Neural progenitor cell (in vitro differentiated cells): Measurements from ENCODE around the gene STAM. TPM values are rescaled to one million over a fixed set of nuclear protein-coding genes. Genes with fewer than 3 reads are reported as not detected.
A peak's percentile ranks its signal among the peaks of the same experiment; 100 is the strongest.

Source experiments
- DNase-seq: peaks from one replicate; pipeline ENCODE4 v3.0.0-alpha.2; 2016; ENCODE audit warnings: low spot score
- H2AFZ ChIP-seq: fragments of 200-600 bp; sonication (generic); replicated peaks from 2 replicates; pipeline ENCODE4 v1.6.1; 2016; ENCODE audit warnings: antibody characterized with exemption
- H3F3A ChIP-seq: fragments of 200-600 bp; sonication (generic); 2 replicates; pipeline ENCODE4 v1.6.1; 2016; ENCODE audit warnings: antibody characterized with exemption, low read depth
- H3K27ac ChIP-seq: fragments of 200-600 bp; sonication (generic); 2 replicates; pipeline ENCODE4 v1.5.1; 2016; ENCODE audit warnings: mild to moderate bottlenecking
- H3K27me3 ChIP-seq: fragments of 200-600 bp; sonication (generic); 2 replicates; pipeline ENCODE4 v1.6.1; 2016; ENCODE audit warnings: mild to moderate bottlenecking, moderate library complexity
- H3K36me3 ChIP-seq: fragments of 200-600 bp; sonication (generic); 2 replicates; pipeline ENCODE4 v1.5.1; 2016
- H3K4me1 ChIP-seq: fragments of 200-600 bp; sonication (generic); 2 replicates; pipeline ENCODE4 v1.6.1; 2016; ENCODE audit warnings: mixed run types
- H3K4me2 ChIP-seq: fragments of 200-600 bp; sonication (generic); 2 replicates; pipeline ENCODE4 v1.6.1; 2016
- H3K4me3 ChIP-seq: fragments of 200-600 bp; sonication (generic); 2 replicates; pipeline ENCODE4 v1.5.1; 2016
- H3K79me2 ChIP-seq: fragments of 200-600 bp; sonication (generic); 2 replicates; pipeline ENCODE4 v1.6.1; 2016; ENCODE audit warnings: low read depth
- H3K9ac ChIP-seq: fragments of 200-600 bp; sonication (generic); 2 replicates; pipeline ENCODE4 v1.6.1; 2016
- H3K9me3 ChIP-seq: fragments of 200-600 bp; sonication (generic); 2 replicates; pipeline ENCODE4 v1.5.1; 2016; ENCODE audit warnings: low read depth
- H4K20me1 ChIP-seq: fragments of 200-600 bp; sonication (generic); 2 replicates; pipeline ENCODE4 v1.6.1; 2016; ENCODE audit warnings: low read depth
- H3K27ac Mint-ChIP-seq: 3 replicates; pipeline ENCODE4 v1.8.0; 2021; ENCODE audit warnings: mixed read lengths
- H3K27me3 Mint-ChIP-seq: 2 replicates; pipeline ENCODE4 v1.8.0; 2022; ENCODE audit warnings: low read depth, mild to moderate bottlenecking, inconsistent platforms, moderate library complexity, mixed read lengths; ENCODE audit not compliant: insufficient read depth
- H3K36me3 Mint-ChIP-seq: 3 replicates; pipeline ENCODE4 v1.8.0; 2021; ENCODE audit warnings: mixed read lengths
- H3K4me1 Mint-ChIP-seq: 3 replicates; pipeline ENCODE4 v1.8.0; 2021; ENCODE audit warnings: mixed read lengths
- H3K4me3 Mint-ChIP-seq: 3 replicates; pipeline ENCODE4 v1.8.0; 2021; ENCODE audit warnings: mild to moderate bottlenecking, moderate library complexity, mixed read lengths
- H3K9me3 Mint-ChIP-seq: 3 replicates; pipeline ENCODE4 v1.8.0; 2020; ENCODE audit warnings: mixed read lengths
- CTCF ChIP-seq: fragments of 200-600 bp; sonication (generic); IDR thresholded peaks from 2 replicates; pipeline ENCODE4 v1.5.1; 2017; ENCODE audit warnings: antibody characterized with exemption, mild to moderate bottlenecking
- EZH2 ChIP-seq: fragments of 200-600 bp; sonication (generic); IDR thresholded peaks from 2 replicates; pipeline ENCODE4 v1.6.1; 2017; ENCODE audit warnings: antibody characterized with exemption, mild to moderate bottlenecking, moderate library complexity
- EZH2phosphoT487 ChIP-seq: fragments of 200-600 bp; sonication (generic); IDR thresholded peaks from 2 replicates; pipeline ENCODE4 v1.6.1; 2017; ENCODE audit warnings: antibody characterized with exemption
- total RNA-seq: library from RNA; depleted of rRNA; stranded (reverse); fragments of >200 nt; gene quantifications from 2 replicates; pipeline ENCODE4 v1.2.3, GENCODE V29; 2015; ENCODE audit warnings: low replicate concordance

Gene STAM
- total RNA-seq, 1 donor from 2014 or later, result 43.2 TPM

- H3F3A ChIP-seq, result no peaks in the 10 kb centered on the region
- H3K27ac ChIP-seq, result no peak overlapping the region
- peaks cover 14% of the 10 kb centered on the region for H3K4me1 Mint-ChIP-seq
- no peaks in the 10 kb centered on the region for H4K20me1 ChIP-seq
- H3K27me3 ChIP-seq, result no peaks in the 10 kb centered on the region
- DNase-seq, result no peak
- no peaks in the 10 kb centered on the region for H3K9me3 ChIP-seq
- no peaks in the 10 kb centered on the region for H3K36me3 ChIP-seq
- peak overlapping the region; percentile 28 for H3K27ac Mint-ChIP-seq
- no peaks in the 10 kb centered on the region for H3K79me2 ChIP-seq
- H3K4me3 ChIP-seq, result no peak overlapping the region
- no peak overlapping the region for H2AFZ ChIP-seq
- H3K27me3 Mint-ChIP-seq, result no peaks in the 10 kb centered on the region
- TF ChIP-seq CTCF, result no peak
- no peak for TF ChIP-seq EZH2phosphoT487
- no peak for TF ChIP-seq EZH2
- no peaks in the 10 kb centered on the region for H3K9me3 Mint-ChIP-seq
- no peak overlapping the region for H3K4me2 ChIP-seq
- no peaks in the 10 kb centered on the region for H3K36me3 Mint-ChIP-seq
- H3K4me1 ChIP-seq, result no peaks in the 10 kb centered on the region
- H3K4me3 Mint-ChIP-seq, result no peak overlapping the region
- H3K9ac ChIP-seq, result no peak overlapping the region
Measured at GRCh38 chr10:17747883-17748550, 104.1 kb downstream of the STAM start.

GRCh38 chr10:17749890-17750289 lies 105.9 kb downstream of the STAM start:
- H3K9me3 Mint-ChIP-seq, result no peaks in the 10 kb centered on the region
- H3K4me3 ChIP-seq, result no peak overlapping the region
- H3K9ac ChIP-seq, result no peak overlapping the region
- no peak overlapping the region for H3K27ac ChIP-seq
- H3K27ac Mint-ChIP-seq, result peak overlapping the region; percentile 62
- no peak overlapping the region for H3K4me3 Mint-ChIP-seq
- no peaks in the 10 kb centered on the region for H3K27me3 ChIP-seq
- no peaks in the 10 kb centered on the region for H3K36me3 Mint-ChIP-seq
- H3K36me3 ChIP-seq, result no peaks in the 10 kb centered on the region
- no peak overlapping the region for H2AFZ ChIP-seq
- H3K4me1 ChIP-seq, result no peaks in the 10 kb centered on the region
- H3K4me2 ChIP-seq, result no peak overlapping the region
- H3K4me1 Mint-ChIP-seq, result peaks cover 9% of the 10 kb centered on the region
- H3F3A ChIP-seq, result no peaks in the 10 kb centered on the region
- H3K79me2 ChIP-seq, result no peaks in the 10 kb centered on the region
- TF ChIP-seq EZH2phosphoT487, result no peak
- no peak for TF ChIP-seq CTCF
- no peak for TF ChIP-seq EZH2
- H3K9me3 ChIP-seq, result no peaks in the 10 kb centered on the region
- H4K20me1 ChIP-seq, result no peaks in the 10 kb centered on the region
- DNase-seq, result no peak
- no peaks in the 10 kb centered on the region for H3K27me3 Mint-ChIP-seq

GRCh38 chr10:17751781-17752445 lies 108.0 kb downstream of the STAM start, which contains the start of gene TMEM236:
Gene TMEM236, plus strand, starts transcription at chr10:17752201. Its CDS starts 95 bp downstream, at chr10:17752296.
- H3K27ac Mint-ChIP-seq, result no peak within 1 kb of the TSS
- Histone ChIP-seq H3K4me1 (no peaks in the 10 kb centered on the region), H3K9me3 (no peaks in the 10 kb centered on the region), H3F3A (no peaks in the 10 kb centered on the region), H2AFZ (no peak within 1 kb of the TSS), H3K27me3 (no peaks in the 10 kb centered on the region), H3K4me3 (no peak within 1 kb of the TSS), H3K79me2 (no peaks in the 10 kb centered on the region), H3K4me2 (no peak within 1 kb of the TSS), H4K20me1 (no peaks in the 10 kb centered on the region), H3K27ac (no peak within 1 kb of the TSS), H3K9ac (no peak within 1 kb of the TSS), H3K36me3 (no peaks in the 10 kb centered on the region)
- no peaks in the 10 kb centered on the region for H3K36me3 Mint-ChIP-seq
- no peaks in the 10 kb centered on the region for H3K9me3 Mint-ChIP-seq
- no peaks in the 10 kb centered on the region for H3K27me3 Mint-ChIP-seq
- H3K4me3 Mint-ChIP-seq, result no peak within 1 kb of the TSS
- no peaks in the 10 kb centered on the region for H3K4me1 Mint-ChIP-seq
- TF ChIP-seq CTCF (no peak), EZH2 (no peak), EZH2phosphoT487 (no peak)
- no peak for DNase-seq
